Lower leg skin (tissue), 3 donors: Measurements from ENCODE around the gene PIGS.

Experiments
- POLR2A ChIP-seq, 2 donors: fragments of 450-650 bp; IDR thresholded peaks; one replicate each; pipeline ENCODE4 v1.6.1; 2016 to 2017; ENCODE audit warnings: antibody characterized with exemption in 2 of 2, mild to moderate bottlenecking in 1 of 2, moderate library complexity in 1 of 2
- TF ChIP-seq, protein P1 (sequence below), 3 donors: fragments of 450-650 bp; IDR thresholded peaks; one replicate each; pipeline ENCODE4 v1.5.1; 2016; ENCODE audit warnings: antibody characterized with exemption in 3 of 3, mild to moderate bottlenecking in 3 of 3, moderate library complexity in 2 of 3

DNA sequence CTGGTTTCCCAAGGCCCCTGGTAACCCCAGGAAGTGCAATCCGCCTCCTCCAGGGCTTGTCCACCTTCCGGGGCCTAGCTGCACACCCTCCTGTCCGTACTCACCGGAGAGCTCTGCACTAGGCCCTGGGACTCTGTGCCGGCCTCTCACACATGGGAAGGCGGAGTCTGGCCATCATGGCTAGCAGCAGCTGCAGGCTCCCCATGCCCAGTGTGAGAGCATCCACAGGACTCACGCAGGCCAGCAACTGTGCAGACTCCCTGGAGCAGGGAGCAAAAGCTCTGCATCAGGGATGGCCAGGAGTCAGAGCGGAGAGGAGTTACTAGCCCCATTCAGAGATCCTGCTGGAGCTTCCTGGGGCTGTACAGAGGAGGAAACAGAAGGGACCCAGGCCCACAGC is 44.9 kb downstream of the PIGS start:
- TF ChIP-seq, protein P1, sequence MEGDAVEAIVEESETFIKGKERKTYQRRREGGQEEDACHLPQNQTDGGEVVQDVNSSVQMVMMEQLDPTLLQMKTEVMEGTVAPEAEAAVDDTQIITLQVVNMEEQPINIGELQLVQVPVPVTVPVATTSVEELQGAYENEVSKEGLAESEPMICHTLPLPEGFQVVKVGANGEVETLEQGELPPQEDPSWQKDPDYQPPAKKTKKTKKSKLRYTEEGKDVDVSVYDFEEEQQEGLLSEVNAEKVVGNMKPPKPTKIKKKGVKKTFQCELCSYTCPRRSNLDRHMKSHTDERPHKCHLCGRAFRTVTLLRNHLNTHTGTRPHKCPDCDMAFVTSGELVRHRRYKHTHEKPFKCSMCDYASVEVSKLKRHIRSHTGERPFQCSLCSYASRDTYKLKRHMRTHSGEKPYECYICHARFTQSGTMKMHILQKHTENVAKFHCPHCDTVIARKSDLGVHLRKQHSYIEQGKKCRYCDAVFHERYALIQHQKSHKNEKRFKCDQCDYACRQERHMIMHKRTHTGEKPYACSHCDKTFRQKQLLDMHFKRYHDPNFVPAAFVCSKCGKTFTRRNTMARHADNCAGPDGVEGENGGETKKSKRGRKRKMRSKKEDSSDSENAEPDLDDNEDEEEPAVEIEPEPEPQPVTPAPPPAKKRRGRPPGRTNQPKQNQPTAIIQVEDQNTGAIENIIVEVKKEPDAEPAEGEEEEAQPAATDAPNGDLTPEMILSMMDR (IDR thresholded peaks at IDR 0.05), result no peak
- no peak for TF ChIP-seq POLR2A (IDR thresholded peaks at IDR 0.05)
